HCT116 (cell line): ENCODE measurements around the gene TIGD3. TPM values are rescaled to one million over a fixed set of nuclear protein-coding genes. Genes with fewer than 3 reads are reported as not detected.

ENCODE experiments used
- ATAC-seq: fragments of 200-7000 bp; cut with Tn5 transposase; 2 replicates; pipeline ENCODE4 v1.9.1; 2020; ENCODE audit warnings: mild to moderate bottlenecking, moderate library complexity
- BruUV-seq: library from RNA; stranded (reverse); fragments of 400-500 nt; replicated peaks from 2 replicates; lab custom pipeline; 2021; lab: Mats Ljungman, UMichigan
- CTCF ChIA-PET: fragments of 300-600 bp; sonication (Branson Sonifier 250); formaldehyde crosslinking; loops from one replicate; lab custom pipeline; 2021; ENCODE audit warnings: antibody characterized with exemption; lab: Charles Lee
- POLR2A ChIA-PET: fragments of 300-600, 350-600 bp; sonication (Branson Sonifier 250); formaldehyde crosslinking; loops from one replicate; lab custom pipeline; 2021; ENCODE audit warnings: antibody characterized with exemption; lab: Charles Lee
- RAD21 ChIA-PET, 2 experiments: fragments of 300-600 bp; sonication (Branson Sonifier 250); formaldehyde crosslinking; loops; one replicate each; lab custom pipeline; 2023; ENCODE audit warnings: low total read pairs in 2 of 2; ENCODE audit not compliant: uncharacterized antibody in 2 of 2, unreplicated experiment in 2 of 2, low non-redundant PET in 1 of 2; lab: Charles Lee
- DNase-seq: peaks from one replicate; pipeline ENCODE4 v3.0.0-alpha.2; 2010; ENCODE audit warnings: low read depth, low spot score
- H2AFZ ChIP-seq: fragments of 200-600 bp; shearing (Covaris generic), sonication (generic); 2 replicates; pipeline ENCODE4 v1.6.1; 2017; ENCODE audit warnings: low read depth, mixed run types, mixed read lengths, antibody characterized with exemption, low read length; ENCODE audit not compliant: poor library complexity, severe bottlenecking
- H3K27ac ChIP-seq: 2 replicates; pipeline ENCODE4 v1.5.1; 2012; ENCODE audit warnings: low read depth, low read length
- H3K27me3 ChIP-seq: fragments of 200-600 bp; sonication (generic); 2 replicates; pipeline ENCODE4 v1.6.1; 2016; ENCODE audit warnings: mixed run types, low read length, mixed read lengths; ENCODE audit not compliant: insufficient read depth
- H3K36me3 ChIP-seq, 2 experiments: fragments of 200-500 bp in 1 of 2; fragments of 200-600 bp in 1 of 2; sonication (Bioruptor generic) in 1 of 2; sonication (generic) in 1 of 2; 2 replicates each; pipeline versions ENCODE4 v1.5.1 to v1.6.1; 2014 to 2016; ENCODE audit warnings: low read length in 2 of 2, inconsistent platforms in 1 of 2, mixed read lengths in 1 of 2, mixed run types in 1 of 2; ENCODE audit not compliant: insufficient read depth in 2 of 2, control insufficient read depth in 1 of 2
- H3K4me1 ChIP-seq, 2 experiments: fragments of 200-600 bp in 1 of 2; sonication (generic) in 1 of 2; 2 replicates each; pipeline versions ENCODE4 v1.5.1 to v1.6.1; 2012 to 2017; ENCODE audit warnings: low read length in 2 of 2, inconsistent platforms in 1 of 2, mild to moderate bottlenecking in 1 of 2, mixed read lengths in 1 of 2, mixed run types in 1 of 2, moderate library complexity in 1 of 2; ENCODE audit not compliant: insufficient read depth in 2 of 2, control insufficient read depth in 1 of 2
- H3K4me2 ChIP-seq: fragments of 200-600 bp; sonication (generic); 2 replicates; pipeline ENCODE4 v1.6.1; 2017; ENCODE audit warnings: mixed run types, low read length, mixed read lengths
- H3K4me3 ChIP-seq, 2 experiments: fragments of 200-600 bp in 1 of 2; sonication (generic) in 1 of 2; replicated peaks in 1 of 2; 2 replicates each; pipeline ENCODE4 v1.5.1; 2011 to 2016; ENCODE audit warnings: low read length in 2 of 2, control low read depth in 1 of 2, low read depth in 1 of 2, mild to moderate bottlenecking in 1 of 2, mixed read lengths in 1 of 2, mixed run types in 1 of 2
- H3K79me2 ChIP-seq: fragments of 200-600 bp; sonication (generic); 2 replicates; pipeline ENCODE4 v1.6.1; 2017; ENCODE audit warnings: mild to moderate bottlenecking, mixed run types, low read length, moderate library complexity, mixed read lengths; ENCODE audit not compliant: insufficient read depth
- H3K9ac ChIP-seq: fragments of 200-600 bp; sonication (generic); 2 replicates; pipeline ENCODE4 v1.6.1; 2016; ENCODE audit warnings: low read length, mixed read lengths
- H3K9me2 ChIP-seq: fragments of 200-600 bp; sonication (generic), shearing (Covaris generic); 2 replicates; pipeline ENCODE4 v1.6.1; 2017; ENCODE audit warnings: mixed run types, mild to moderate bottlenecking, moderate library complexity; ENCODE audit not compliant: insufficient read depth
- H3K9me3 ChIP-seq, 2 experiments: fragments of 200-500 bp in 1 of 2; fragments of 200-600 bp in 1 of 2; sonication (Bioruptor generic) in 1 of 2; sonication (generic) in 1 of 2; 2 replicates each; pipeline ENCODE4 v1.6.1; 2014 to 2017; ENCODE audit warnings: low read length in 2 of 2, mixed read lengths in 2 of 2, inconsistent platforms in 1 of 2, low read depth in 1 of 2, mild to moderate bottlenecking in 1 of 2, mixed run types in 1 of 2, moderate library complexity in 1 of 2; ENCODE audit not compliant: control insufficient read depth in 1 of 2, insufficient read depth in 1 of 2
- H4K20me1 ChIP-seq: fragments of 200-600 bp; sonication (generic), shearing (Covaris generic); 2 replicates; pipeline ENCODE4 v1.6.1; 2017; ENCODE audit warnings: mixed run types, mild to moderate bottlenecking, moderate library complexity; ENCODE audit not compliant: insufficient read depth
- CBX3 ChIP-seq: IDR thresholded peaks from 2 replicates; pipeline ENCODE4 v1.6.1; 2012; ENCODE audit warnings: low read depth
- CTCF ChIP-seq, 3 experiments: fragments of 200-600 bp in 1 of 3; sonication (generic) in 1 of 3; IDR thresholded peaks in 2 of 3; conservative IDR thresholded peaks in 1 of 3; 2 replicates each; pipeline ENCODE4 v1.5.1; 2012 to 2017; ENCODE audit warnings: low read depth in 2 of 3, low read length in 2 of 3, antibody characterized with exemption in 1 of 3, borderline replicate concordance in 1 of 3, control low read depth in 1 of 3, mild to moderate bottlenecking in 1 of 3, mixed read lengths in 1 of 3, mixed run types in 1 of 3, moderate library complexity in 1 of 3; ENCODE audit not compliant: insufficient read depth in 1 of 3
- EGR1 ChIP-seq: IDR thresholded peaks from 2 replicates; pipeline ENCODE4 v1.6.1; 2012; ENCODE audit warnings: low read depth
- ELF1 ChIP-seq: IDR thresholded peaks from 2 replicates; pipeline ENCODE4 v1.6.1; 2012; ENCODE audit warnings: low read depth, borderline replicate concordance
- MAX ChIP-seq: IDR thresholded peaks from 2 replicates; pipeline ENCODE4 v1.6.1; 2012
- POLR2A ChIP-seq: IDR thresholded peaks from 2 replicates; pipeline ENCODE4 v1.7.0; 2011; ENCODE audit warnings: borderline replicate concordance; ENCODE audit not compliant: insufficient read depth, insufficient read length; ENCODE audit errors: extremely low read depth
- RAD21 ChIP-seq: IDR thresholded peaks from 2 replicates; pipeline ENCODE4 v1.6.1; 2012; ENCODE audit warnings: low read depth, mild to moderate bottlenecking
- SIN3A ChIP-seq: IDR thresholded peaks from 2 replicates; pipeline ENCODE4 v1.6.1; 2012; ENCODE audit warnings: low read depth
- SP1 ChIP-seq: IDR thresholded peaks from 2 replicates; pipeline ENCODE4 v1.6.1; 2012; ENCODE audit warnings: low read depth
- YY1 ChIP-seq: IDR thresholded peaks from 2 replicates; pipeline ENCODE4 v1.6.1; 2011; ENCODE audit warnings: low read length, low read depth, moderate library complexity, mild to moderate bottlenecking; ENCODE audit not compliant: insufficient replicate concordance; ENCODE audit errors: extremely low read depth
- ZFX ChIP-seq: fragments of 450-650 bp; IDR thresholded peaks from 2 replicates; pipeline ENCODE4 v1.6.1; 2017
- ZNF274 ChIP-seq: fragments of 200-500 bp; sonication (Bioruptor generic); IDR thresholded peaks from 2 replicates; pipeline ENCODE4 v1.6.1; 2014; ENCODE audit warnings: mild to moderate bottlenecking, low read depth, low read length, inconsistent platforms
- intact Hi-C: fragments of 100-400 bp; cut with micrococcal nuclease; formaldehyde crosslinking; loops from 2 replicates; pipeline ENCODE4 v1.10.0; 2022
- total RNA-seq: library from RNA; stranded (reverse); gene quantifications from one replicate; pipeline ENCODE4 v1.2.1, GENCODE V29; 2021; ENCODE audit not compliant: unreplicated experiment

Gene TIGD3
- total RNA-seq, 1 experiment from 2014 or later, result 2.4 TPM

GRCh38 chr11:65390996-65391395, 36.4 kb downstream of the TIGD3 start:
- Histone ChIP-seq H3K27ac (peak overlapping the region; percentile 46; the same call in 1 of the 2 replicates), H3K79me2 (peaks cover 27% of the 10 kb centered on the region; the same call in 1 of the 2 replicates), H3K9me3 (no peaks in the 10 kb centered on the region), H4K20me1 (no peaks in the 10 kb centered on the region), H3K9me2 (no peaks in the 10 kb centered on the region), H3K4me3 (no peak overlapping the region), H3K27me3 (no peaks in the 10 kb centered on the region), H3K36me3 (peaks cover 0 to 18% of the 10 kb centered on the region in 2 experiments; a peak in 3 of 4 replicates), H2AFZ (no peak overlapping the region), H3K4me2 (0 out of 2 replicates have a peak overlapping the region, but pooled peaks have one; percentile 12), H3K9ac (no peak overlapping the region), H3K4me1 (peaks cover 3 to 28% of the 10 kb centered on the region in 2 experiments)
- no peak for DNase-seq
- ChIA-PET CTCF (interaction anchor here (1.1 kb wide), 2 partner anchors 25 to 78 kb away, joined by 3 read pairs; no protein-coding TSS in a partner anchor), RAD21 (no interaction called here), POLR2A (interaction anchor here (0.7 to 1.3 kb wide), 4 partner anchors 8 to 247 kb away, joined by 3 to 4 read pairs (median 3); partner anchors contain the start of gene SLC25A45)
- no TSS peak for BruUV-seq
- intact Hi-C loops, result no loop called here
- peak; percentile 39 for ATAC-seq
- TF ChIP-seq ZNF274, result no peak
- no peak for TF ChIP-seq CTCF (IDR thresholded peaks at IDR 0.05 in 2 of 3, conservative IDR thresholded peaks at IDR 0.05 in 1 of 3; ENCODE audit: borderline replicate concordance in 1 of 3, insufficient read depth in 1 of 3, low read depth in 2 of 3, low read length in 2 of 3)
- no peak for TF ChIP-seq RAD21
- TF ChIP-seq ZFX, result no peak
- no peak for TF ChIP-seq EGR1

GRCh38 chr11:65392186-65392829, 37.8 kb downstream of the TIGD3 start:
- DNase-seq (no peak), ATAC-seq (no peak)
- H3K9me2 ChIP-seq, result no peaks in the 10 kb centered on the region
- H2AFZ ChIP-seq, result no peak overlapping the region
- no peak overlapping the region for H3K4me2 ChIP-seq
- peaks cover 2 to 18% of the 10 kb centered on the region in 2 experiments for H3K36me3 ChIP-seq
- H3K27ac ChIP-seq, result peak overlapping the region; percentile 17; the same call in 1 of the 2 replicates
- no peaks in the 10 kb centered on the region for H3K27me3 ChIP-seq
- H3K4me3 ChIP-seq, result no peak overlapping the region
- intact Hi-C loops, result no loop called here
- POLR2A ChIA-PET, result no interaction called here
- BruUV-seq, result no TSS peak
- H3K9ac ChIP-seq, result no peak overlapping the region
- no peaks in the 10 kb centered on the region for H4K20me1 ChIP-seq
- no peaks in the 10 kb centered on the region for H3K9me3 ChIP-seq
- RAD21 ChIA-PET, result no interaction called here
- no peak for TF ChIP-seq MAX
- no peak for TF ChIP-seq POLR2A
- TF ChIP-seq SIN3A, result no peak
- no peak for TF ChIP-seq ELF1
- TF ChIP-seq CBX3, result no peak
- no peak for TF ChIP-seq ZFX
- TF ChIP-seq SP1, result no peak
- TF ChIP-seq YY1, result no peak
- CTCF ChIA-PET, result interaction anchor here (0.6 to 1.1 kb wide), 2 partner anchors 24 kb away, joined by 3 read pairs; no protein-coding TSS in a partner anchor
- H3K4me1 ChIP-seq, result peaks cover 0 to 19% of the 10 kb centered on the region in 2 experiments; a peak in 2 of 4 replicates
- H3K79me2 ChIP-seq, result peaks cover 21% of the 10 kb centered on the region; the same call in 1 of the 2 replicates
